Adrenal gland (tissue), 5 donors: ENCODE measurements around the gene MEF2C.

Experiments
- CTCF ChIP-seq, 6 experiments: fragments of 450-650 bp in 4 of 6; fragments of 200-600 bp in 2 of 6; sonication (generic) in 1 of 6; IDR thresholded peaks; 1 replicate in 5 of 6; 2 replicates in 1 of 6; pipeline versions ENCODE4 v1.5.1 to v1.8.0; 2016 to 2021; ENCODE audit warnings: antibody characterized with exemption in 6 of 6, mild to moderate bottlenecking in 2 of 6, moderate library complexity in 1 of 6
- POLR2A ChIP-seq, 2 donors: fragments of 450-650 bp; IDR thresholded peaks; one replicate each; pipeline ENCODE4 v1.6.1; 2017; ENCODE audit warnings: antibody characterized with exemption in 2 of 2, mild to moderate bottlenecking in 2 of 2, moderate library complexity in 1 of 2
- donor health status: DM: no; HTN: no; CAD: no.

DNA sequence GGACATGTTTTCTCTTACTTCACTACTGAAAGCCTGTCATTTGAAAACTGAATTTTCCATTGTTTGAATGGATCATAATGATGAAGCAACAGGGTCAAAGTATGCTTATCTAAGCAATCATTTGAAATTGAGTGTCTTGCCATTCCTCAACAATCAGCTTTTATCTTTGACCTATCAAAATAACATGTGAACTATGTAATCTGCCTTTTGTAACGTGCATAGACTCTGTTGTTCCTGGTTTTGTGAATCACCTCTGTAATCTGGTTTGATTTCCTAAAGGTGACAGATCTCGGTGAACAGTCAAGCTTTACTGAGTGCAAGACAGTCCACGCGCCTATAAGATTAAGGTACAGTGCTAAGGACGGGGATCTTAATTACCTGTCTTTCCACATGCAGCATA is 3.3 kb downstream of the MEF2C start:
- TF ChIP-seq CTCF (IDR thresholded peaks at IDR 0.05), result no peak
- TF ChIP-seq POLR2A (IDR thresholded peaks at IDR 0.05), result peak in 1 of 2 donors; percentile 56
